ENCODE measurements around the gene AP1B1. TPM values are rescaled to one million over a fixed set of nuclear protein-coding genes. Genes with fewer than 3 reads are reported as not detected.

Gene AP1B1
- total RNA-seq, 1 experiment from 2014 or later: 77.9 TPM

DNA sequence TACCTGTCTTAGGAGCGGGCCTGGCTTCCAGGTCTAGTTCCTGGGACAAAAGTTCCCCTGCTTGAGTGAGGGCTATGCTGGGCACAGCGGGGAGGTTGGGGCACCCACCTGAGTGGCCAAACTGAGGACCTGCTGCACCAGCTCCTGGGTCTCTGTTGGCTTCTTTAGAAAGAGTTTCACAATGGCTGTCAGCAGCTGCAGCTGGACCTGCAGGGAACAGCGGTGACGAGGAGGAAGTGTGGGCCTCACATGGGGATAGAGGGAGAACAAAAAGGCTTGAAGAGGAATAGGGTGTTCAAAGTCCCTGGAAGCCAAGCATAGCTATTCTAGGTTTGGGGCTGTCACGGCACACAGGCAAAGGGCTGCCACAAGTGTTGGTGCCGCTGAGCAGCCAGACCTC is 46.2 kb downstream of the AP1B1 start:
- ChIA-PET POLR2A (no interaction called here), CTCF (no interaction called here)
- no peak overlapping the region for H3K27ac Mint-ChIP-seq
- ATAC-seq (no peak), DNase-seq (ENCODE audit: low spot score) (no peak)
- H3K4me3 Mint-ChIP-seq: no peak overlapping the region
- TF ChIP-seq, protein P1, sequence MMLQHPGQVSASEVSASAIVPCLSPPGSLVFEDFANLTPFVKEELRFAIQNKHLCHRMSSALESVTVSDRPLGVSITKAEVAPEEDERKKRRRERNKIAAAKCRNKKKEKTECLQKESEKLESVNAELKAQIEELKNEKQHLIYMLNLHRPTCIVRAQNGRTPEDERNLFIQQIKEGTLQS (CRISPR knock-in tag; conservative IDR thresholded peaks at IDR 0.05): no peak
- no peak for TF ChIP-seq ZNF263 (CRISPR knock-in tag; IDR thresholded peaks at IDR 0.05; ENCODE audit: low read depth)
- TF ChIP-seq, protein P2, sequence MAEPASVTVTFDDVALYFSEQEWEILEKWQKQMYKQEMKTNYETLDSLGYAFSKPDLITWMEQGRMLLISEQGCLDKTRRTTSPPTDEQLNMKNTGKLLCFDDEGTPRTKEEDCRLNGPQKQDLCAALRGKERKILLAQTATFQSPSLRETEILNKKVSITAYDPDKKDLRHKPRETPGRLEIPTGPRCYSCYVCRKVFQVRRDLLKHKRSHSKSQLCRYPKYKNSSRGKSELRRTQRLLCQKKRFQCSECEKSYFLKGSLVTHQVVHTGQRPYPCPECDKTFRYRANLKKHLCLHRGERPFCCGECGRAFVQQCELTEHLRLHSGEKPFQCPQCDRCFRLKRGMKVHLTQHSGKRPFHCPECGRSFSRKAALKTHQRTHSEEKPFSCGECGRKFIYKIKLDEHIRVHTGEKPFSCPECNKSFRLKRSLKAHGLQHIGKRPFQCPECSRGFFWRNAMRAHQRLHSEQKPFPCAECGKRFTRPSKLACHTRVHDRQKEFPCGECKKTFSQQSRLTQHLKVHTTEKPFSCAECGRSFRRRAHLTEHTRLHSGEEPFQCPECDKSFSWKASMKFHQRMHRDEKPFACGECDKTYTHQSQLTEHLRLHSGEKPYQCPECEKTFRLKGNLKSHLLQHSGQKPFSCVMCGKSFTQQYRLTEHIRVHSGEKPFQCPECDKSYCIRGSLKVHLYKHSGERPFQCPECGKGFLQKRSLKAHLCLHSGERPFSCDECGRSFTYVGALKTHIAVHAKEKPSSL (CRISPR knock-in tag; conservative IDR thresholded peaks at IDR 0.05): no peak
- TF ChIP-seq, protein P3, sequence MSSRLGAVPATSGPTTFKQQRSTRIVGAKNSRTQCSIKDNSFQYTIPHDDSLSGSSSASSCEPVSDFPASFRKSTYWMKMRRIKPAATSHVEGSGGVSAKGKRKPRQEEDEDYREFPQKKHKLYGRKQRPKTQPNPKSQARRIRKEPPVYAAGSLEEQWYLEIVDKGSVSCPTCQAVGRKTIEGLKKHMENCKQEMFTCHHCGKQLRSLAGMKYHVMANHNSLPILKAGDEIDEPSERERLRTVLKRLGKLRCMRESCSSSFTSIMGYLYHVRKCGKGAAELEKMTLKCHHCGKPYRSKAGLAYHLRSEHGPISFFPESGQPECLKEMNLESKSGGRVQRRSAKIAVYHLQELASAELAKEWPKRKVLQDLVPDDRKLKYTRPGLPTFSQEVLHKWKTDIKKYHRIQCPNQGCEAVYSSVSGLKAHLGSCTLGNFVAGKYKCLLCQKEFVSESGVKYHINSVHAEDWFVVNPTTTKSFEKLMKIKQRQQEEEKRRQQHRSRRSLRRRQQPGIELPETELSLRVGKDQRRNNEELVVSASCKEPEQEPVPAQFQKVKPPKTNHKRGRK (CRISPR knock-in tag; IDR thresholded peaks at IDR 0.05; ENCODE audit: borderline replicate concordance): no peak
- TF ChIP-seq, protein P4, sequence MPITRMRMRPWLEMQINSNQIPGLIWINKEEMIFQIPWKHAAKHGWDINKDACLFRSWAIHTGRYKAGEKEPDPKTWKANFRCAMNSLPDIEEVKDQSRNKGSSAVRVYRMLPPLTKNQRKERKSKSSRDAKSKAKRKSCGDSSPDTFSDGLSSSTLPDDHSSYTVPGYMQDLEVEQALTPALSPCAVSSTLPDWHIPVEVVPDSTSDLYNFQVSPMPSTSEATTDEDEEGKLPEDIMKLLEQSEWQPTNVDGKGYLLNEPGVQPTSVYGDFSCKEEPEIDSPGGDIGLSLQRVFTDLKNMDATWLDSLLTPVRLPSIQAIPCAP (CRISPR knock-in tag; IDR thresholded peaks at IDR 0.05): no peak
- TF ChIP-seq TEAD1 (CRISPR knock-in tag; IDR thresholded peaks at IDR 0.05): no peak
- TF ChIP-seq ZNF232 (CRISPR knock-in tag; IDR thresholded peaks at IDR 0.05): no peak
- no peak for TF ChIP-seq MXD4 (CRISPR knock-in tag; IDR thresholded peaks at IDR 0.05; ENCODE audit: borderline replicate concordance)
- TF ChIP-seq ZNF138 (CRISPR knock-in tag; conservative IDR thresholded peaks at IDR 0.05): no peak
- TF ChIP-seq, protein P5, sequence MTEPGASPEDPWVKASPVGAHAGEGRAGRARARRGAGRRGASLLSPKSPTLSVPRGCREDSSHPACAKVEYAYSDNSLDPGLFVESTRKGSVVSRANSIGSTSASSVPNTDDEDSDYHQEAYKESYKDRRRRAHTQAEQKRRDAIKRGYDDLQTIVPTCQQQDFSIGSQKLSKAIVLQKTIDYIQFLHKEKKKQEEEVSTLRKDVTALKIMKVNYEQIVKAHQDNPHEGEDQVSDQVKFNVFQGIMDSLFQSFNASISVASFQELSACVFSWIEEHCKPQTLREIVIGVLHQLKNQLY (CRISPR knock-in tag; IDR thresholded peaks at IDR 0.05): no peak
- TF ChIP-seq, protein P6, sequence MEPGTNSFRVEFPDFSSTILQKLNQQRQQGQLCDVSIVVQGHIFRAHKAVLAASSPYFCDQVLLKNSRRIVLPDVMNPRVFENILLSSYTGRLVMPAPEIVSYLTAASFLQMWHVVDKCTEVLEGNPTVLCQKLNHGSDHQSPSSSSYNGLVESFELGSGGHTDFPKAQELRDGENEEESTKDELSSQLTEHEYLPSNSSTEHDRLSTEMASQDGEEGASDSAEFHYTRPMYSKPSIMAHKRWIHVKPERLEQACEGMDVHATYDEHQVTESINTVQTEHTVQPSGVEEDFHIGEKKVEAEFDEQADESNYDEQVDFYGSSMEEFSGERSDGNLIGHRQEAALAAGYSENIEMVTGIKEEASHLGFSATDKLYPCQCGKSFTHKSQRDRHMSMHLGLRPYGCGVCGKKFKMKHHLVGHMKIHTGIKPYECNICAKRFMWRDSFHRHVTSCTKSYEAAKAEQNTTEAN (CRISPR knock-in tag; IDR thresholded peaks at IDR 0.05): no peak
- TF ChIP-seq ETV6 (CRISPR knock-in tag; IDR thresholded peaks at IDR 0.05): no peak
- TF ChIP-seq PRRX2 (CRISPR knock-in tag; IDR thresholded peaks at IDR 0.05): no peak
- TF ChIP-seq TP53 (CRISPR knock-in tag; IDR thresholded peaks at IDR 0.05): no peak
- TF ChIP-seq, protein P7, sequence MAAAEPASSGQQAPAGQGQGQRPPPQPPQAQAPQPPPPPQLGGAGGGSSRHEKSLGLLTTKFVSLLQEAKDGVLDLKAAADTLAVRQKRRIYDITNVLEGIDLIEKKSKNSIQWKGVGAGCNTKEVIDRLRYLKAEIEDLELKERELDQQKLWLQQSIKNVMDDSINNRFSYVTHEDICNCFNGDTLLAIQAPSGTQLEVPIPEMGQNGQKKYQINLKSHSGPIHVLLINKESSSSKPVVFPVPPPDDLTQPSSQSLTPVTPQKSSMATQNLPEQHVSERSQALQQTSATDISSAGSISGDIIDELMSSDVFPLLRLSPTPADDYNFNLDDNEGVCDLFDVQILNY (CRISPR knock-in tag; IDR thresholded peaks at IDR 0.05): no peak
- no peaks in the 10 kb centered on the region for H3K4me1 Mint-ChIP-seq
- no peaks in the 10 kb centered on the region for H3K27me3 Mint-ChIP-seq (ENCODE audit: low read depth)
- H3K9me3 Mint-ChIP-seq: no peaks in the 10 kb centered on the region
- H3K36me3 Mint-ChIP-seq: peaks cover 52% of the 10 kb centered on the region

DNA sequence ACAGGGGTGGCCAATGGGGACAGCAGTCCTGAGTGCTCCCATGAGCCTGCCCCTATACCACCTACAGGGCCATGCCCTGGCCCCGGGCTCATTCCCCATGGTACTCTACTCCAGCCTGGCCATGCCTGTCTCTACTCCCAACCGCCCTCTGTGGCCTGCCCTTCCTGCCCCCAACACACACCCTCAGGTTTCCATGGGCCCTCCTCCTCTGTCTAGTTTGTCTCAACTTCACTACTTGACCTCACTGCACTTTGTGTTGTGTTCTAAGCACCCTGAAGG is 46.6 kb downstream of the AP1B1 start:
- Mint-ChIP-seq H3K27ac (no peak overlapping the region), H3K9me3 (no peaks in the 10 kb centered on the region), H3K27me3 (ENCODE audit: low read depth) (no peaks in the 10 kb centered on the region), H3K4me3 (no peak overlapping the region), H3K4me1 (no peaks in the 10 kb centered on the region), H3K36me3 (peaks cover 51% of the 10 kb centered on the region)
- TF ChIP-seq, protein P8, sequence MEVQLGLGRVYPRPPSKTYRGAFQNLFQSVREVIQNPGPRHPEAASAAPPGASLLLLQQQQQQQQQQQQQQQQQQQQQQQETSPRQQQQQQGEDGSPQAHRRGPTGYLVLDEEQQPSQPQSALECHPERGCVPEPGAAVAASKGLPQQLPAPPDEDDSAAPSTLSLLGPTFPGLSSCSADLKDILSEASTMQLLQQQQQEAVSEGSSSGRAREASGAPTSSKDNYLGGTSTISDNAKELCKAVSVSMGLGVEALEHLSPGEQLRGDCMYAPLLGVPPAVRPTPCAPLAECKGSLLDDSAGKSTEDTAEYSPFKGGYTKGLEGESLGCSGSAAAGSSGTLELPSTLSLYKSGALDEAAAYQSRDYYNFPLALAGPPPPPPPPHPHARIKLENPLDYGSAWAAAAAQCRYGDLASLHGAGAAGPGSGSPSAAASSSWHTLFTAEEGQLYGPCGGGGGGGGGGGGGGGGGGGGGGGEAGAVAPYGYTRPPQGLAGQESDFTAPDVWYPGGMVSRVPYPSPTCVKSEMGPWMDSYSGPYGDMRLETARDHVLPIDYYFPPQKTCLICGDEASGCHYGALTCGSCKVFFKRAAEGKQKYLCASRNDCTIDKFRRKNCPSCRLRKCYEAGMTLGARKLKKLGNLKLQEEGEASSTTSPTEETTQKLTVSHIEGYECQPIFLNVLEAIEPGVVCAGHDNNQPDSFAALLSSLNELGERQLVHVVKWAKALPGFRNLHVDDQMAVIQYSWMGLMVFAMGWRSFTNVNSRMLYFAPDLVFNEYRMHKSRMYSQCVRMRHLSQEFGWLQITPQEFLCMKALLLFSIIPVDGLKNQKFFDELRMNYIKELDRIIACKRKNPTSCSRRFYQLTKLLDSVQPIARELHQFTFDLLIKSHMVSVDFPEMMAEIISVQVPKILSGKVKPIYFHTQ (CRISPR knock-in tag; IDR thresholded peaks at IDR 0.05): no peak
- ATAC-seq (no peak), DNase-seq (ENCODE audit: low spot score) (no peak)
- POLR2A ChIA-PET: no interaction called here
- CTCF ChIA-PET: no interaction called here
